Panc1 (cell line): ENCODE data around the gene BCAS3.

Experiments
- CTCF ChIP-seq: fragments of 450-650 bp; IDR thresholded peaks from 2 replicates; pipeline ENCODE4 v1.5.1; 2017; ENCODE audit warnings: mild to moderate bottlenecking
- POLR2AphosphoS5 ChIP-seq: IDR thresholded peaks from 2 replicates; pipeline ENCODE4 v1.6.1; 2012; ENCODE audit warnings: mild to moderate bottlenecking, low read depth, low read length, moderate library complexity
- REST ChIP-seq, 2 experiments: IDR thresholded peaks; 2 replicates each; pipeline ENCODE4 v1.6.1; 2011 to 2012; ENCODE audit warnings: low read depth in 2 of 2, control low read depth in 1 of 2, low read length in 1 of 2, mild to moderate bottlenecking in 1 of 2, moderate library complexity in 1 of 2; ENCODE audit not compliant: insufficient read depth in 1 of 2
- TCF7L2 ChIP-seq: IDR thresholded peaks from 2 replicates; pipeline ENCODE4 v1.6.1; 2011; ENCODE audit warnings: mild to moderate bottlenecking, low read depth, low read length, inconsistent platforms

- TF ChIP-seq CTCF (no peak), REST (IDR thresholded peaks at IDR 0.05; ENCODE audit: insufficient read depth in 1 of 2, low read depth in 2 of 2, low read length in 1 of 2) (no peak), POLR2AphosphoS5 (no peak), TCF7L2 (no peak)
Measured at GRCh38 chr17:60914078-60914477, 236.4 kb downstream of the BCAS3 start.
